Measurements from ENCODE around the gene FNDC8.
"Not testable (repeated sequence)": the region's sequence is repeated elsewhere in the genome, so short reads cannot be mapped to it uniquely, and the experiment has no call there.

DNA sequence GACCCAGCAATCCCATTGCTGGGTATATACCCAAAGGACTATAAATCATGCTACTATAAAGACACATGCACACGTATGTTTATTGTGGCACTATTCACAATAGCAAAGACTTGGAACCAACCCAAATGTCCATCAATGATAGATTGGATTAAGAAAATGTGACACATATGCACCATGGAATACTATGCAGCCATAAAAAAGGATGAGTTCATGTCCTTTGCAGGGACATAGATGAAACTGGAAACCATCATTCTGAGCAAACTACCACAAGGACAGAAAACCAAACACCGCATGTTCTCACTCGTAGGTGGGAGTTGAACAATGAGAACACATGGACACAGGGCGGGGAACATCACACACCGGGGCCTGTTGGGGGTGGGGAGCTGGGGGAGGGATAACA lies 58.0 kb downstream of the FNDC8 start:
- TF ChIP-seq CTCF (IDR thresholded peaks at IDR 0.05; ENCODE audit: insufficient read depth, low read length, poor library complexity, severe bottlenecking); EZH2phosphoT487 (conservative IDR thresholded peaks at IDR 0.05; ENCODE audit: low read length): not testable (repeated sequence)
